ENCODE data around the gene SPIRE2.

SPIRE2 gene

DNA sequence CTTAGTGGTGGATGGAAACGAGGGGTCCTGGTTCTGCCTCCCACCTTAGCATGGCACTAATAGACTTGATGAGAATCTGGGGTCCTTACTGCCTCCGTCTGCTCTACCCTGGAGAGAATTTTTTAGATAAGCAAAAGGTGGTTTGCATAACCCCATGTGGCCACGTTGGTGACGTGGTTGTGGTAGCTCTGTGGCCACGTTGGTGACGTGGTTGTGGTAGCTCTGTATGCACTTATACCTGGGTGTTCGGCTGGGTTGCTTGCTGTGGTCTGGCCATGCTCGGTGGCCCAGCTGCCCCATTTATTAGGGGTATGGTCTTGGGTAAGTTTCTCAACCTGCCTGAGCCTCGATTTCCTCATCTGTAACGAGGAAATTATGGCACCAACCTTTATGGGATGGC, 13.0 kb downstream of the SPIRE2 start:
- DNase-seq (ENCODE audit: low read depth), result no peak

DNA sequence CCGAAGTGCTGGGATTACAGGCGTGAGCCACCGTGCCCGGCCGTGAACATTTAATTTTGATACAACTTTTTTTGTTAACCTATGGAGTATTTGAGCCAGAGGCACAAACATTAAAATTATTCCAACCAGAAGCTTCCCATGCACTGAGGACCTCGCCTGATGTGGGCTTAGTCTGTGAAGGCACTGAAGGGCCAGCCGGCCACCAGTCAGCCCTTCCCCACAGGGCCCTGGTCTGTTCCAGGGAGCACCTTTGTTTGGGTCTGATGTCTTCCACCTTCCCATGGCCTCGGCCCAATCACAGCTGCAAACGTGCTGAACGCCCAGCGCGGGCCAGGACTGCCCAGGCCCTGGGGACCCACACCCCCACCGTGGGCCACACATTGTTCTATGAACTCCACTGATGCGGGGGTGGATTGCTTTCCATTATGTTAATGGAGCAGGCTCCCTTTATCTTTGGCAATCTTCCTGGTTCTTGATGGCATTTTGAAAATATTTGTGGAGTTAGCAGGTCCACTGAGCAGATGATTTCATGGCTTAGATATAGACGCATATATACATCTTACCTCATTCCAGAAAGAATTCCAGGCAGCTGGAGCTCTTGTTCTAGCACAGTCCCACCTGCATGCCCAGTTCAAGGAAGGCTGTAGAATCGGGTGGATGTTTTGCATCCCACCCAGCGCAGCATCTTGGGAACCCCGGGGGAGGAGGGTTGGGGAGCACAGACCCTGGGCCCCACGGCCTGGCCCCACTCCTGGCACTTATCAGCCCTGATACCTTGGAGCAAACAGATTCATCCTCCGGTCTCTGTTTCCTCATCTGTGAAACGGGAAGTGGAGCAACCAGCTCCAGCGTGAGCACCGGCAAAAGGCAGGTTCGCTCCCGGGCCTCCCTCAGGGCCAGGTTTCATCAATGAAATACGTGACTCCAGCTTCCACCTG, 14.5 kb downstream of the SPIRE2 start:
- no peak for DNase-seq (ENCODE audit: low read depth)

DNA sequence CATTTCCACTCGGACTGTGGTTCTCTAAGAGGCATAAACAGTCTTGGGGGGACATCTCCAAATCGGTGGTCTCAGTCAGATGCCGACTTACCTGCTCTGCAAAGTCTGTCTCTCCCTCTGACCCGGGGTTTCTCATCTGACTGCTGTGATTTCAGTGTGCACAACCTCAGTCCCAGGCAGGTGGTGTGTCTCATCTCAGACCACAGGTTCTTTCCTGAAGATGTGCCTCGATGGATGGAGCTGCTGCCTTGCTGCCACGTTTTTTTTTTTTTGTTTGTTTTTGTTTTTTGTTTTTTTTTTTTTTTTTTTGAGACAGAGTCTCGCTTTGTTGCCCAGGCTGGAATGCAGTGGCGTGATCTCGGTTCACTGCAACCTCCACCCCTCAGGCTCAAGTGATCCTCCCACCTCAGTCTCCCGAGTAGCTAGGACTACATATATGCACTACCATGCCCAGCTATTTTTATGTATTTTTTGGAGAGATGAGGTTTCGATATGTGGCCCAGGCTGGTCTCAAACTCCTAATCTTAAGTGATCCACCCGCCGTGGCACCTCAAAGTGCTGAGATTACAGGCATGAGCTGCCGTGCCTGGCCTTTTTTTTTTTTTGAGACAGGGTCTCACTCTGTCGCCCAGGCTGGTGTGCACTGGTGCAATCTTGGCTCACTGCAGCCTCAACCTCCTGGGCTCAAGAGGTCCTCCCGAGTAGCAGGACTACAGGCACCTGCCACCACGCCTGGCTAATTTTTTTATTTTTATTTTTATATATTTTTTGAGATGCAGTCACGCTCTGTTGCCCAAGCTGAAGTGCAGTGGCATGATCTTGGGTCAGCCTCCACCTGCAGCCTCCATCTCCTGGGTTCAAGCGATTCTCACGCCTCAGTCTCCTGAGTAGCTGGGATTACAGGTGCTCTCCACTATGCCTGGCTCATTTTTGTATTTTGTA, 15.4 kb downstream of the SPIRE2 start:
- no peak for DNase-seq (ENCODE audit: low read depth)

DNA sequence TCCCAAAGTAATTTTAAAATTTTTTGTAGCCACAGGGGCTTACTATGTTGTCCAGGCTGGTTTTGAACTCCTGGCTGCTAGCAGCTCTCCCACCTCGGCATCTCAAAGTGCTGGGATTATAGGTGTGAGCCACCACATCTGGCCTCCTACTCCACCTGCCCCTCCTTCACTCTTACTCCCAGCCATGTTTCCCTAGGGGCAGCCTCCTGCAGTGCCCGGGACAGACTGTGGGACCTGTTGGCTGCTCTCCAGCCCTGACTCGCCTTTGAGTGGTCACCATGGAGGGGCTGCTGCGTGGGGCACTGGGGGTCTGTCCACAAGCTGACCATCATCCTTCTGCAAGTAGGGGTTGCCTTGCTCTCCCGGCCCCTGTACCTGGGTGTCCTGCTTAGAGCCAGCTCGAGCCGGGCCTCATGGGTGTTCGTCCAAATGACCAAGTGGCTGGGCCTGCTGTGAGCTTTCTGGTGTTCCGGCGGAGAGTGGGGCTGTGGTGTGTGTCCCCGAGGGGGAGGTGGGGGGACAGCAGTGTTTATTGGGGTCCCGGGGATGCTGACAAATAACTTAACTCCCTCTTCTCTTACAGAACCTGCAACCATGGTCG, 16.6 kb downstream of the SPIRE2 start:
- DNase-seq (ENCODE audit: low read depth), result no peak

DNA sequence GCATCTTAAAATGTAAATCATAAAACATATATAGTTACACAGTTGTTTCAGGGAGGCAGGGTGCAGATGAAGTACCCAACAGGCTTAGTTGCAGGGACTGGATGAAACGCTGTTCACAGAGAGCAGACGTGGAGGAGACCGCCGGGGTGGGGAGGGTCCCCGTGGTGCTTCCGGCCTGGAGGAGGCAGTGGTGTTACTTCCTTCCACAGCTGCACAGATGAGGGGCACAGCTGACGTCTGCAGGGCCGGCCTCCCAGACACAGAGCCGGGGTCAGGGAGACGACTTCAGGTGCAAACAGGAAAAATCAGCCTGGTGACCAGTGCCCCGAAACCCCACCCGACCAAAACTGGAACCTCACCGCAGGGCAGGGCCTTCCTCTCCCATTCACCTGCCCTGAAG, 17.1 kb downstream of the SPIRE2 start:
- DNase-seq (ENCODE audit: low read depth), result no peak

DNA sequence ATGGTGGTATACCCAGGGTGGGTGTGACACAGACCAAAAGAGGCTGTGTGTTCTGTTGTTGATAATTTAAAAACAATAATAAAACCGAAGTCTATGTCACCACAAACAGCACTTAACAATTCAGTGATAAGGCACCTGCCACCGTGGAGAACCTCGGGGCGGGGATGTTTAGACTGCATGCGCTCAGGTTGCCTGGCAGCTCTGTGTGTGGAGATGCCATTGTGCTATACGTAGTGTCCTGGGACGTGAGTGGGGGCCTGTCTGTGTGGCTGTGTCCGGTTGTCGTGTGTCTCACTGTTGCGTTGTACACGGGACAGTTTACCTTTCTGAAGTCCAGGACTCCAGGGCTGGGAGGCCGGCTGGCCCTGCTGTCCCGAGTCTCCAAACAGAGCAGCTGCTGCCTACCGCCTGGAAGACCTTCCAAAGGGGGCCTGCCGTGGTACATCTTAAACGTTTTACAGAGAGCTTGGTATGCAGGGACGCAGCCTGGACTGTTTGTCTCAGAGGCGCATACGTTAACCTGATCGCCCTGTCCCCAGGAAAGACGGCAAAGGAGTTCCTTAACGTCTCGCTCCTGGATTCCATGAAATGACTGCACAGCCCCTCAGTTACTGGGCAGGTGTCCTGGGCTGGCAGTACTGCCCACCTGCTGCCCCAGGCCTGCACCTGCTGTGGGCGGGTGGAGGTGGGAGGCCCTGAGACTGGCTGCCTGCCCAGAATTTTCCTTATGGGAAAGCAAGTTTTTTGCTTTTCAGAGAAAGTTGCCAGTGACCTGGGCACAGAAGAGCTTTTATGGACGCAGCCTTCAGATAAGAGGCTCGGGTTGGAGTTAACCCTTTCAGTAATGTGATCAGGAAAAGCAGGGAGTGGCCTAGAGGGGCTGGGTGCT, 19.0 kb downstream of the SPIRE2 start:
- DNase-seq (ENCODE audit: low read depth), result no peak

DNA sequence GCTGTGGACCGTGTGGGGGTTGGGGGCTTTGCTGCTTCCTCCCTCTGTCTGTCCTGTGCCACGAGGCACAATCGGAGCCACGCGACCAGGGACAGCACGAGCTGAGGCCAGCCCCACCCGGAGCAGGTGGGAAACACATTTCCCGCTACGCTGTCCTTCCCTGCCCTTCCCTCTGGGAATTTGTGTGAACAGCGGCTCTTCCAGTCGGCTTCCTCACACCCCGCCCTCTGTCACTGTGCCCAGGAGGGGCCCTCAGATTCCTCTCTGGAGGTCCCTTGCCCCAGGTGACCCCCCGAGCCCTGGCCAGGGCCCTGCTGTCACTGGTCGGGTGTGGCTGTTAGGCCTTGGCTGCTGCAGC, 19.6 kb downstream of the SPIRE2 start:
- DNase-seq (ENCODE audit: low read depth), result no peak

DNA sequence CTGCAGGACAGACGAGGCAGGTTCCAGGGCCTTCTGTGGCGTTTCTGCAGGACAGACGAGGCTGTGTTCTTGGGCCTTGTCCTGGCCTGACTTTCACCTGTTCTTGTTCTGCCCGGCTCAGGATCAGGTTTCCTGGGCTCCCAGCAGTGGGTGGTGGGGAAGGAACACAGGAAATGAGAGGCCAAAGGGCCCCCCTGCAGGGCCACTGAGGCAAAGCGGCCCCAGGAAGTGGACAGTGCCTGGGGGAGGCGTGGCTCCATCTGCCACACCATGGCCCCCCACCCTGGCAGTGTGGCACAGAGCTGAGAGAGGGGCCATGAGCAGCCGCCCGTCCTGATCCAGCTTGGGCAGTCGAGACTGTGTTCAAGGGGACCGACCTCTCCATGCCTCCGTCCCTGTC, 20.7 kb downstream of the SPIRE2 start:
- DNase-seq (ENCODE audit: low read depth), result no peak

DNA sequence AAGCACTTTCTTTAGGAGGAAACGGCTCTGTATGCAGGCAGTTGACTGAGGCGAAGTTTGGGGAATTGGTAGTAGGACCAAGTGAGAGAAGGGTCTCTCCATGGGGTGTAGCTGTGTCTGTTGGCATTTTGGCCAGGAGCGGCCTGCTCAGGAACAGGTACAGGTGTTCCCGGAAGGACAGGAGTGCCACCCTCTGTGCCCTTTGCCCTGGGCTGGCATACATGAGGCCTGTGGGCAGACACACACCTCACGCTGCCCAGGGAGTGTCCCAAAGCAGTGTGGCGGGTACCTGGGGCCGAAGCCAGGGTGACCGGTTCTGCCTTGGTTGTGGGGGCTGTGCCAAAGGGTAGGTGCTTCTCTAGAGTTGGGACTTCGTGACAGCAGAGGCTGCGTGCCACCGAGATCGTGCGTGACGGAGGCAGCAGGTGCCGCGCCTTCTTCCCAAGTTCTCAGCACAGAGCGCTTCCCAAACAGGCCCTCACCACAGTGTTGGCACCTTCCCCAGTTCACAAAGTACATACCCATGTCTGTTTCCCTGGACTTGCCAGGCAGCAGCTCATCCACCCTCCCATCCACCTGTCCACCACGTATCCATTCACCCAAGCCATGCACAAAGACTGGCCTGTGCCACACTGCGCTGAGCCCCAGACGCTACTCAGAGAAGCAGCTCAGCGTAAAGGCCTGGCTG, 25.2 kb downstream of the SPIRE2 start:
- DNase-seq (ENCODE audit: low read depth), result no peak

DNA sequence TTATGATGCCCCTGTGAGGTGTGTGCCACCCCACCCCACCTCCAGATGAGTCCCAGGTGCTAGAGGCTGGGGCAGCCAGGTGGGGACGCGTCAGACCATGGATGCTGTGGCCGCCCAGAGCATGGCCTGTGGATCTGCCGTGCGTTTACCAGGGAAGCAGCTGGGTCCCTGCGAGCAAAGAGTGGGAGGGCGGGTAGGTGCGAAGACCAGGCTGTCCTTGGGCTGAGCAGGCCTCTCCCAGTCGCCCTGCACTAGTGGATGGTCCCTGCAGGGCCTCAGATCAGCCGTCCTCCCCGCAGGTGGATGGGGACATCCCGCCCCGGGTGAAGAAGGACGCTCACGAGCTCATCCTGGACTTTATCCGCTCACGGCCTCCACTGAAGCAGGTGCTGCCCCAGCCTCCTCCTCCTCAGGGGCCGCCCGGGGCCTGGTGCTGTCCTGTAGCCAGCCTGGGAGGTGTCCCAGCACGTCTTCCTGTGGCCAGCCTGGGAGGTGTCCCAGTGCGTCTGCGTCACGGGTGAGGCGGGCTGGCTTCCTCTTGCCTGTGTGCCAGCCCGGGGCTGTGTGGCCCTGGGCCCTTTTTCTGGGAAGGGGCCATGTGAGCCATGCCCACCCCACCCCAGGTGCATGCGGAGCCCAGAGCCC, 27.1 kb downstream of the SPIRE2 start:
- no peak for DNase-seq (ENCODE audit: low read depth)

DNA sequence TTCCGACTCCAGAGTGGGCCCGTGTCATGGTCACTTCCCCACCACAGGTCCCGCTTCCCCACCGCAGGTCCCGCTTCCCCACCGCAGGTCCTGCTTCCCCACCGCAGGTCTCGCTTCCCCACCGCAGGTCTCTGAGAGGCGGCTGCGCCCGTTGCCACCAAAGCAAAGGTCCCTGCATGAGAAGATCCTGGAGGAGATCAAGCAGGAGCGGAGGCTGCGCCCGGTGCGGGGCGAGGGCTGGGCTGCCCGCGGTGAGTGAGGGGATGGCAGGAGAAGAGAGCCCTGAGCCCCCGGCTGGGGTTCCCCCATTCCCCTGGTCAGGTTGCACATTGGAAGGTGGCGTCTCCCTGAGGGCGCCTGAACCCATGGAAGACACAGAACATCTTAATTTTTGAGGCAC, 27.7 kb downstream of the SPIRE2 start:
- no peak for DNase-seq (ENCODE audit: low read depth)

DNA sequence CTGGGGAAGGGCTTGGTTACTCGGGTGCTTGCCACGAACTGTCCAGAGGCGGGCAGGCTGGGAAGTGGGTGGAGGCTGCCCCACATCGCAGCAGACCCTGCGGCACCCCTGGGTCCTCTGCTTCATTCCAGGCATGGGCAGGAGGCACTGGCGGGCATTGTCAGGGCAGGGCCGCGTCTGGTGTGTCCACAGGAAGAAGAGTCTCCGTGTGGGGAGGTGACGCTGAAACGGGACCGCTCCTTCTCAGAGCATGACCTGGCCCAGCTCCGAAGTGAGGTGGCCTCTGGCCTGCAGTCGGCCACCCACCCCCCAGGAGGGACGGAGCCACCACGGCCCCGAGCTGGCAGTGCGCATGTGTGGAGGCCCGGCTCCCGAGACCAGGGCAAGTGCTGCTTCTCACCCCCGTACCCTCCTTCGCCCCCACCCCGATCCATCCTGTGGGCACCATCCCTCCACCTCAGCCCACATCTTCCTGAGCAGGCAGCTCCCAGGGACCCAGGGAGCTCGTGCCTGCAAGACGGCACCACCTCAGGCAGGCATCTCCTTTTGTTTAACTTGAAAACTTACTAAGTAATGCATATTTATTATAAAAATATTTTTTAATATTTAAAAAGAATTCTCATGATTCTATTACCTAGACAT, 30.8 kb downstream of the SPIRE2 start:
- no peak for DNase-seq (ENCODE audit: low read depth)

DNA sequence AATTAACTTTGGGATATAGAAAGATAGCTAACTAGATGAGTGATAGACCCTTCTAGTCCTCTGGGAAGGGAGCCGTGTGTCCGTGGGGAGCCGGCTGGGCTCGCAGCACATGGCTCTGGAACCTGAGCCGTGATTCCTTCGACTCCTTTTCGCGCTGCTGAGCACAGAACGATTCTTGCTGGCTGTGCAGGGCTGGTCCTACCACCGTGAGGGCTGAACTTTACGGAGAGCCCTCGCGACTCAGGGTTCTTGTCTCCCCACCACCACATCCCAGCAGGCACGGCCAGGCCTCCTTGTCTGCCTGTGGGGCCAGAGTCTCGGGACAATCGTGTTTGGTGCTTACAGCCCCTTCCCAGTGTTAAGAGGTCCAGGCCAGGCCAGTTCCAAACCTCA, 31.3 kb downstream of the SPIRE2 start:
- no peak for DNase-seq (ENCODE audit: low read depth)

DNA sequence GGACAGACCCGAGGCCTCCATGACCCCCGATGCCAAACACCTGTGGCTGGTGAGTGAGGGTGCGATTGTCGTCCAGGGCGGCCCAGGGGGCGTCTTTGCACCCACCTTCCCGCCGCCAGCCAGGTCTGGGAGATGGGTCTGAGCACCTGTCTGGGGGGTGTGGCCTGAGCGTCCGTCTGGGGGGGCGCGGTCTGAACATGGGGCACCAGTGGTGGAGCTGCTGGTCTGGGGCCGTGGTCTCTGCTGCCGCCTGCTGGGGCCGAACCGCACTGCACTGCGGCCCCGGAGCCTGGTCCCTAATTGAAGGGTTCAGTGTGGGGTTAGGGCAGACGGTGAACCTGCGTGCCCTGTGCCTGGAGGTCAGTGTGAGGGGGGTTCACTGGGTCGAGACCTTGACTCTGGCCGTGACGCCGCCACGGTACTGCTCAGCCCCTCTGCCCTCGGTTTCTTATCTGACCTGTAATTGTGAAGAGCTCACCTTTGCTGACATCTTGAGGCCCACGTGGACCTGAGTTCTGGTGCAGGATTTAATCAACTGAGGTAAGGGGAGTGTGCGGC, 32.6 kb downstream of the SPIRE2 start:
- DNase-seq (ENCODE audit: low read depth), result peak; percentile 62

DNA sequence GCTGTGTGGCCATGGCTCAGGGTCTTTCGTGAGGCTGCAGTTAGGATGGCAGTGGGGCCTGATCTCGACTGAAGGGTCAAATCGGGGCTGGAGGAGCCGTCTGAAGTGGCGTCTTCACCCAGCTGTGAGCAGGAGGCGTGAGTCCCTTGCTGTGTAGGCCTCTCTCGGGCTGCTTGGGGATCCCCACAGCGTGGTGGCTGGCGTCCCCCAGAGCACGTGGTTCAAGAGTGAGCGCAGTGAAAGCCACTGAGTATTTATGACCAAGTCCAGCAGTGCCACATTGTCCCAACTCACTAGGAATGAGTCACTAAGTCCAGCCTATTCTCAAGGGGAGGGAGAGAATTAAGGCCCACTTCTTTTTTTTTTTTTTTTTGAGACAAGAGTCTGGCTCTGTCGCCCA, 33.4 kb downstream of the SPIRE2 start:
- no peak for DNase-seq (ENCODE audit: low read depth)

DNA sequence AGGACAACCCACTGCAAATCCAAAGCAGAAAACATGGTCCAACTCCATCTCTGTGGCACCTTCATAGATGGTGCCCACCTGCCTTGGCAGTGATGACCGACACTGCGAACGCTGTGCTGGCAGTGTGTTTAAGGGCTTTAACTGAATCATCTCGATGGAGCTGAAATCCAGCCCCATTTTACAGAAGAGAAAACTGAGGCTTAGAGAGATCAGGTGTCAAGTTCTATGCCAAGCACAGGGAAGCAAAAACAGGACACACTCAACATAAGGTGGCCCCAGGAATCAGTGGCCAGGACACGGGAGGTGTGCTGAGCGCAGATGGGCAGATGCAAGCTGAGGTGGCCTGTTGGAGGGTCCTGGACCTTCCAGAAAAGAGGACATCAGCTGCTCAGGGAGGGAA, 34.5 kb downstream of the SPIRE2 start:
- DNase-seq (ENCODE audit: low read depth), result no peak

DNA sequence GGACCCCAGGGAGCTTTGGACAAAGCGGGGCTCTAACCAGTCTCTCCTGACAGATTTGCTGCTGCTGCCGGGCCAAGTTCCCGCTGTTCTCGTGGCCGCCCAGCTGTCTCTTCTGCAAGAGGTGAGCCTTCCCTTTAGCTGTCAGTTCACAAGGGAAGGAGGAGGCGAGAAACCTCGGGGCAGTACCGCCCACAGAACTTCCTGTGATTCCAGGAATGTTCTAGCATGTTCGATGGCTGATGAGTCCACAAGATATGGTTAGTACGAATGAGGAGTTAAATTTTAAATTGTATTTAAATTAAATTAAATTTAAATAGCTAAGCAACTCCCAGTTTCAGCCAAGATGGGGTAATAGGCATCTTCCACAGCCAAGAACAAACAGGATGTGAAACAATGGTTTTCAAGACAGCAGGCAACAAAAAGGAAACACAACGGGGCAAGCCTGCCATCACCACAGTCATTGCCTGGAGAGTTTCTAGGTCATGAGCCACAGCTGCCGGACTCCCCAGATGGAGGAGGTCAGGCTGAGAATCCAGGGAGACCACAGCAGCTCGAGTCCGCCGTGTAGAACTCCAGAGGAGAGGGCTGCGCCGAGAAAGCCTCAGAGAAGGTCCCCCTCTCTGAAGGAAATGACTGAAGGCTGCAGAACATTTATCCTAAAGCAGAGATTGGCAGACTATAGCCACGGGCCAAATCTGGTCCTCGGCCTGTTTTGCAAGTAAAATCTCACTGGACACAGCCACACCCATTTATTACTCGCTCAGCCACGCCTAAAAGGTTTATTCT, 35.7 kb downstream of the SPIRE2 start:
- no peak for DNase-seq (ENCODE audit: low read depth)

DNA sequence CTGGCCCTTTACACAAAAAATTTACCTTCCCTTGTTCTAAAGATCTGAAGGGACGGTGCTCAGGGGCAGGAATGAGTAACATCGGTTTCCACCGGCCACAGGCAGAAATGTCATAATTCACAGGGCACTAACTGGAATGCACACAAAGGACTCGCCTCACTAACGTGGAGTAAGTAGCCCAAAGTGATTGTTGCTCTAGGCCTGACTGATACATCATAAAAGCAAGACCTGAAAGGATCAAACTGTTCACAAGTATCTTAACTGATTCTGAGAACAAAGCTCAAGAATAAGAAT, 36.2 kb downstream of the SPIRE2 start:
- DNase-seq (ENCODE audit: low read depth), result no peak

DNA sequence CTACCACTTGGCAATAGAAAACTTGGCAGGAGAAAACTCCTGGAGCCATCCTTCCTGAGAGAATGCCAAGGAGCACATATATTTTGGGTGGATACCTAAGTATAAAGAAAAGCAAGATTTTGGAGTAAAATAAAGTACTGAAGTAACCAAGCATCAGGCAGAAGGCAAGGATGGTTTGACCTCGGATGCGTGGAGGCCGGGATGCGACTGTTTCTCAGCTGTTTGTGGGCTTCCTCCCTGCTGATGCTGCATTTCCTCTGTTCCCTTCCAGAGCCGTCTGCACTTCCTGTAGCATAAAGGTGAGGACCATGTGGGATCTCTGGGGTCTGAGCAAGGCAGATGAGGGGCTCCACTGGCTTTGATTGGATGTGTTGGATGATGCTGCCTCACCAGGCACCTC, 39.6 kb downstream of the SPIRE2 start:
- no peak for DNase-seq (ENCODE audit: low read depth)

All from activated T-helper 1 cell treated with Interleukin-2 at 50 U/mL for 16 hours (primary cell).